Calu3 (cell line): ENCODE measurements around the gene RFPL3. TPM values are rescaled to one million over a fixed set of nuclear protein-coding genes. Genes with fewer than 3 reads are reported as not detected.
A peak's percentile ranks its signal among the peaks of the same experiment; 100 is the strongest.

ENCODE experiments used
- BruUV-seq: library from RNA; stranded (reverse); fragments of 400-500 nt; replicated peaks from 2 replicates; lab custom pipeline; 2021; lab: Mats Ljungman, UMichigan
- CTCF ChIA-PET: fragments of 300-600 bp; sonication (Branson Sonifier 250); formaldehyde crosslinking; loops from one replicate; lab custom pipeline; 2022; ENCODE audit warnings: antibody characterized with exemption; lab: Charles Lee
- DNase-seq: peaks from one replicate; pipeline ENCODE4 v3.0.0; 2022
- H3K27ac Mint-ChIP-seq: one replicate; pipeline ENCODE4 v1.8.0; 2022; ENCODE audit warnings: mixed read lengths; ENCODE audit not compliant: unreplicated experiment
- H3K27me3 Mint-ChIP-seq: one replicate; pipeline ENCODE4 v1.8.0; 2022; ENCODE audit warnings: mixed read lengths; ENCODE audit not compliant: unreplicated experiment
- H3K36me3 Mint-ChIP-seq: one replicate; pipeline ENCODE4 v1.8.0; 2022; ENCODE audit warnings: mild to moderate bottlenecking, moderate library complexity, mixed read lengths; ENCODE audit not compliant: insufficient read depth, unreplicated experiment
- H3K4me1 Mint-ChIP-seq: one replicate; pipeline ENCODE4 v1.8.0; 2022; ENCODE audit warnings: mild to moderate bottlenecking, low read depth, mixed read lengths; ENCODE audit not compliant: unreplicated experiment
- H3K4me3 Mint-ChIP-seq: one replicate; pipeline ENCODE4 v1.8.0; 2022; ENCODE audit warnings: mild to moderate bottlenecking, low read depth, moderate library complexity, mixed read lengths; ENCODE audit not compliant: unreplicated experiment
- H3K9me3 Mint-ChIP-seq: one replicate; pipeline ENCODE4 v1.8.0; 2022; ENCODE audit warnings: low read depth, mixed read lengths; ENCODE audit not compliant: unreplicated experiment
- CTCF ChIP-seq: fragments of 200-600 bp; IDR thresholded peaks from one replicate; pipeline ENCODE4 v1.8.0; 2022; ENCODE audit warnings: antibody characterized with exemption; ENCODE audit not compliant: unreplicated experiment
- intact Hi-C: fragments of 100-400 bp; cut with micrococcal nuclease; formaldehyde crosslinking; loops from one replicate; pipeline ENCODE4 v1.10.0; 2022; ENCODE audit not compliant: unreplicated experiment
- total RNA-seq: library from RNA; stranded (reverse); gene quantifications from 2 replicates; pipeline ENCODE4 v1.2.3, GENCODE V29; 2022

RFPL3 gene
- total RNA-seq, 1 experiment from 2014 or later: not detected

GRCh38 chr22:32326647-32327046 is 31.0 kb upstream of the RFPL3 start:
- H3K4me3 Mint-ChIP-seq: no peak overlapping the region
- TF ChIP-seq CTCF: no peak
- no peaks in the 10 kb centered on the region for H3K4me1 Mint-ChIP-seq
- H3K9me3 Mint-ChIP-seq: no peaks in the 10 kb centered on the region
- H3K27me3 Mint-ChIP-seq: peaks cover 94% of the 10 kb centered on the region
- CTCF ChIA-PET: no interaction called here
- no peak for DNase-seq
- intact Hi-C loops: no loop called here
- BruUV-seq: no TSS peak
- no peaks in the 10 kb centered on the region for H3K36me3 Mint-ChIP-seq
- H3K27ac Mint-ChIP-seq: no peak overlapping the region

GRCh38 chr22:32327066-32327465 is 30.6 kb upstream of the RFPL3 start:
- CTCF ChIA-PET: no interaction called here

GRCh38 chr22:32327596-32328171 is 30.0 kb upstream of the RFPL3 start:
- Mint-ChIP-seq H3K4me3 (no peak overlapping the region), H3K36me3 (no peaks in the 10 kb centered on the region), H3K27ac (no peak overlapping the region), H3K4me1 (no peaks in the 10 kb centered on the region), H3K9me3 (no peaks in the 10 kb centered on the region), H3K27me3 (peaks cover 94% of the 10 kb centered on the region)
- intact Hi-C loops: no loop called here
- no TSS peak for BruUV-seq
- no peak for TF ChIP-seq CTCF
- CTCF ChIA-PET: no interaction called here
- DNase-seq: no peak

More at GRCh38 chr22:32327066-32327465, 30.6 kb upstream of the RFPL3 start:
- no TSS peak for BruUV-seq
- no peaks in the 10 kb centered on the region for H3K36me3 Mint-ChIP-seq
- no peak overlapping the region for H3K27ac Mint-ChIP-seq
- peaks cover 94% of the 10 kb centered on the region for H3K27me3 Mint-ChIP-seq
- DNase-seq: peak; percentile 20
- no peak overlapping the region for H3K4me3 Mint-ChIP-seq
- intact Hi-C loops: no loop called here
- no peaks in the 10 kb centered on the region for H3K4me1 Mint-ChIP-seq
- no peak for TF ChIP-seq CTCF
- no peaks in the 10 kb centered on the region for H3K9me3 Mint-ChIP-seq

- H3K4me3 Mint-ChIP-seq: no peak overlapping the region
- H3K9me3 Mint-ChIP-seq: no peaks in the 10 kb centered on the region
- no TSS peak for BruUV-seq
- peaks cover 94% of the 10 kb centered on the region for H3K27me3 Mint-ChIP-seq
- TF ChIP-seq CTCF: no peak
- no peak for DNase-seq
- CTCF ChIA-PET: interaction anchor here (0.6 kb wide), 1 partner anchor 13 kb away, joined by 8 read pairs; no protein-coding TSS in a partner anchor
- intact Hi-C loops: no loop called here
- H3K4me1 Mint-ChIP-seq: no peaks in the 10 kb centered on the region
- no peaks in the 10 kb centered on the region for H3K36me3 Mint-ChIP-seq
- H3K27ac Mint-ChIP-seq: no peak overlapping the region
Measured at GRCh38 chr22:32328306-32329201, 29.1 kb upstream of the RFPL3 start.
